HG03039 (cell line): ENCODE data around the gene MYBBP1A.

Experiments
- ATAC-seq: cut with Tn5 transposase; IDR thresholded peaks from one replicate; pipeline ENCODE4 v1.9.1; 2021; ENCODE audit warnings: mild to moderate bottlenecking, moderate library complexity; ENCODE audit not compliant: unreplicated experiment

MYBBP1A gene

GRCh38 chr17:4574448-4575045, 19.4 kb upstream of the MYBBP1A start:
- ATAC-seq, result no peak

- no peak for ATAC-seq
Observed at GRCh38 chr17:4573669-4574068, 18.5 kb upstream of the MYBBP1A start.

GRCh38 chr17:4573115-4573514, 17.9 kb upstream of the MYBBP1A start:
- no peak for ATAC-seq

- ATAC-seq, result no peak
Observed at GRCh38 chr17:4572131-4572530, 16.9 kb upstream of the MYBBP1A start.

- no peak for ATAC-seq
Observed at GRCh38 chr17:4569591-4569990, 14.4 kb upstream of the MYBBP1A start.

- ATAC-seq, result no peak
Observed at GRCh38 chr17:4566785-4567184, 11.6 kb upstream of the MYBBP1A start.

- ATAC-seq, result no peak
Observed at GRCh38 chr17:4565209-4566141, 10.3 kb upstream of the MYBBP1A start.

GRCh38 chr17:4562015-4562969, 7.1 kb upstream of the MYBBP1A start:
- no peak for ATAC-seq

- ATAC-seq, result no peak
Observed at GRCh38 chr17:4560837-4561256, 5.7 kb upstream of the MYBBP1A start.

- ATAC-seq, result no peak
Observed at GRCh38 chr17:4560421-4560820, 5.2 kb upstream of the MYBBP1A start, which contains the start of gene GGT6. TSS of gene GGT6 (minus strand) at chr17:4560577. CDS start at chr17:4560521, 56 bp downstream.

- ATAC-seq, result no peak
Observed at GRCh38 chr17:4559966-4560365, 4.8 kb upstream of the MYBBP1A start.

GRCh38 chr17:4559139-4559791, 4.1 kb upstream of the MYBBP1A start:
- ATAC-seq, result no peak

- no peak for ATAC-seq
Observed at GRCh38 chr17:4558347-4558971, 3.3 kb upstream of the MYBBP1A start.

- no peak for ATAC-seq
Observed at GRCh38 chr17:4557626-4558346, 2.6 kb upstream of the MYBBP1A start.

- ATAC-seq, result no peak
Observed at GRCh38 chr17:4556996-4557395, 1.8 kb upstream of the MYBBP1A start.

- no peak for ATAC-seq
Observed at GRCh38 chr17:4555873-4556759, 932 bp upstream of the MYBBP1A start.

- no peak for ATAC-seq
Observed at GRCh38 chr17:4554441-4554996, 665 bp downstream of the MYBBP1A start.

- ATAC-seq, result no peak
Observed at GRCh38 chr17:4553669-4554068, 1.5 kb downstream of the MYBBP1A start.
